Ovary (tissue), 3 donors: ENCODE measurements around the gene AP1G2.

Experiments used
- POLR2A ChIP-seq: fragments of 450-650 bp; IDR thresholded peaks from one replicate; pipeline ENCODE4 v1.6.1; 2017; ENCODE audit warnings: antibody characterized with exemption, mild to moderate bottlenecking, moderate library complexity
- TF ChIP-seq, protein P1 (sequence below), 3 donors: fragments of 450-650 bp in 2 of 3; fragments of 200-600 bp in 1 of 3; IDR thresholded peaks; one replicate each; pipeline versions ENCODE4 v1.5.1 to v1.8.0; 2016 to 2022; ENCODE audit warnings: antibody characterized with exemption in 3 of 3, mild to moderate bottlenecking in 1 of 3
- donor health status: DM: no; HTN: no; CAD: no.

GRCh38 chr14:23536494-23536893 is 31.1 kb downstream of the AP1G2 start:
- TF ChIP-seq, protein P1, sequence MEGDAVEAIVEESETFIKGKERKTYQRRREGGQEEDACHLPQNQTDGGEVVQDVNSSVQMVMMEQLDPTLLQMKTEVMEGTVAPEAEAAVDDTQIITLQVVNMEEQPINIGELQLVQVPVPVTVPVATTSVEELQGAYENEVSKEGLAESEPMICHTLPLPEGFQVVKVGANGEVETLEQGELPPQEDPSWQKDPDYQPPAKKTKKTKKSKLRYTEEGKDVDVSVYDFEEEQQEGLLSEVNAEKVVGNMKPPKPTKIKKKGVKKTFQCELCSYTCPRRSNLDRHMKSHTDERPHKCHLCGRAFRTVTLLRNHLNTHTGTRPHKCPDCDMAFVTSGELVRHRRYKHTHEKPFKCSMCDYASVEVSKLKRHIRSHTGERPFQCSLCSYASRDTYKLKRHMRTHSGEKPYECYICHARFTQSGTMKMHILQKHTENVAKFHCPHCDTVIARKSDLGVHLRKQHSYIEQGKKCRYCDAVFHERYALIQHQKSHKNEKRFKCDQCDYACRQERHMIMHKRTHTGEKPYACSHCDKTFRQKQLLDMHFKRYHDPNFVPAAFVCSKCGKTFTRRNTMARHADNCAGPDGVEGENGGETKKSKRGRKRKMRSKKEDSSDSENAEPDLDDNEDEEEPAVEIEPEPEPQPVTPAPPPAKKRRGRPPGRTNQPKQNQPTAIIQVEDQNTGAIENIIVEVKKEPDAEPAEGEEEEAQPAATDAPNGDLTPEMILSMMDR (IDR thresholded peaks at IDR 0.05) = no peak
- no peak for TF ChIP-seq POLR2A
